IPS-15b (cell line): ENCODE data around the gene LRFN2.

Experiments
- H3K27me3 ChIP-seq: one replicate; pipeline ENCODE4 v1.6.1; 2013; ENCODE audit warnings: low read length; ENCODE audit not compliant: control insufficient read depth, insufficient read depth
- H3K36me3 ChIP-seq: one replicate; pipeline ENCODE4 v1.6.1; 2013; ENCODE audit warnings: low read length; ENCODE audit not compliant: control insufficient read depth, insufficient read depth
- H3K4me1 ChIP-seq: one replicate; pipeline ENCODE4 v1.6.1; 2013; ENCODE audit warnings: mild to moderate bottlenecking, low read length; ENCODE audit not compliant: control insufficient read depth, insufficient read depth
- H3K4me3 ChIP-seq: one replicate; pipeline ENCODE4 v1.5.1; 2013; ENCODE audit warnings: low read depth, low read length
- H3K9ac ChIP-seq: one replicate; pipeline ENCODE4 v1.6.1; 2013; ENCODE audit warnings: low read depth, mild to moderate bottlenecking, low read length
- H3K9me3 ChIP-seq: one replicate; pipeline ENCODE4 v1.6.1; 2013; ENCODE audit warnings: mild to moderate bottlenecking, low read length; ENCODE audit not compliant: control insufficient read depth, insufficient read depth

The LRFN2 gene

GRCh38 chr6:40485300-40485699 lies 101.9 kb downstream of the LRFN2 start:
- Histone ChIP-seq H3K9me3 (no peaks in the 10 kb centered on the region), H3K27me3 (no peaks in the 10 kb centered on the region), H3K4me1 (peaks cover 3% of the 10 kb centered on the region), H3K9ac (no peak overlapping the region), H3K4me3 (no peak overlapping the region), H3K36me3 (no peaks in the 10 kb centered on the region)

- Histone ChIP-seq H3K4me1 (peaks cover 3% of the 10 kb centered on the region), H3K9me3 (no peaks in the 10 kb centered on the region), H3K36me3 (no peaks in the 10 kb centered on the region), H3K9ac (no peak overlapping the region), H3K4me3 (no peak overlapping the region), H3K27me3 (no peaks in the 10 kb centered on the region)
Observed at GRCh38 chr6:40484066-40484465, 103.1 kb downstream of the LRFN2 start.

GRCh38 chr6:40482532-40482931 lies 104.6 kb downstream of the LRFN2 start:
- peaks cover 3% of the 10 kb centered on the region for H3K4me1 ChIP-seq
- H3K4me3 ChIP-seq: no peak overlapping the region
- no peak overlapping the region for H3K9ac ChIP-seq
- no peaks in the 10 kb centered on the region for H3K9me3 ChIP-seq
- H3K36me3 ChIP-seq: no peaks in the 10 kb centered on the region
- no peaks in the 10 kb centered on the region for H3K27me3 ChIP-seq

GRCh38 chr6:40480678-40481077 lies 106.5 kb downstream of the LRFN2 start:
- no peaks in the 10 kb centered on the region for H3K36me3 ChIP-seq

GRCh38 chr6:40479706-40480105 lies 107.5 kb downstream of the LRFN2 start:
- Histone ChIP-seq H3K27me3 (no peaks in the 10 kb centered on the region), H3K4me3 (no peak overlapping the region), H3K9me3 (no peaks in the 10 kb centered on the region)

More at GRCh38 chr6:40480678-40481077, 106.5 kb downstream of the LRFN2 start:
- Histone ChIP-seq H3K27me3 (no peaks in the 10 kb centered on the region), H3K9ac (no peak overlapping the region), H3K9me3 (no peaks in the 10 kb centered on the region), H3K4me1 (peaks cover 3% of the 10 kb centered on the region), H3K4me3 (no peak overlapping the region)

GRCh38 chr6:40477246-40478126 lies 109.7 kb downstream of the LRFN2 start:
- H3K9ac ChIP-seq: no peak overlapping the region
- no peaks in the 10 kb centered on the region for H3K27me3 ChIP-seq
- no peak overlapping the region for H3K4me3 ChIP-seq
- H3K4me1 ChIP-seq: no peaks in the 10 kb centered on the region
- no peaks in the 10 kb centered on the region for H3K9me3 ChIP-seq
- no peaks in the 10 kb centered on the region for H3K36me3 ChIP-seq

More at GRCh38 chr6:40479706-40480105, 107.5 kb downstream of the LRFN2 start:
- Histone ChIP-seq H3K4me1 (peaks cover 3% of the 10 kb centered on the region), H3K9ac (no peak overlapping the region), H3K36me3 (no peaks in the 10 kb centered on the region)

GRCh38 chr6:40476673-40477072 lies 110.5 kb downstream of the LRFN2 start:
- H3K27me3 ChIP-seq: no peaks in the 10 kb centered on the region
- H3K9ac ChIP-seq: no peak overlapping the region
- H3K36me3 ChIP-seq: no peaks in the 10 kb centered on the region
- H3K9me3 ChIP-seq: no peaks in the 10 kb centered on the region
- no peak overlapping the region for H3K4me3 ChIP-seq
- no peaks in the 10 kb centered on the region for H3K4me1 ChIP-seq

GRCh38 chr6:40474937-40475336 lies 112.2 kb downstream of the LRFN2 start:
- no peaks in the 10 kb centered on the region for H3K36me3 ChIP-seq
- no peaks in the 10 kb centered on the region for H3K9me3 ChIP-seq
- H3K27me3 ChIP-seq: no peaks in the 10 kb centered on the region
- H3K4me3 ChIP-seq: no peak overlapping the region
- no peak overlapping the region for H3K9ac ChIP-seq
- no peaks in the 10 kb centered on the region for H3K4me1 ChIP-seq

GRCh38 chr6:40473026-40473425 lies 114.1 kb downstream of the LRFN2 start:
- Histone ChIP-seq H3K36me3 (no peaks in the 10 kb centered on the region), H3K4me1 (no peaks in the 10 kb centered on the region), H3K4me3 (no peak overlapping the region), H3K9me3 (no peaks in the 10 kb centered on the region), H3K27me3 (no peaks in the 10 kb centered on the region), H3K9ac (no peak overlapping the region)

GRCh38 chr6:40472353-40472752 lies 114.8 kb downstream of the LRFN2 start:
- Histone ChIP-seq H3K36me3 (no peaks in the 10 kb centered on the region), H3K27me3 (no peaks in the 10 kb centered on the region), H3K9me3 (no peaks in the 10 kb centered on the region)

GRCh38 chr6:40471243-40471642 lies 115.9 kb downstream of the LRFN2 start:
- H3K4me3 ChIP-seq: no peak overlapping the region
- no peaks in the 10 kb centered on the region for H3K4me1 ChIP-seq
- H3K27me3 ChIP-seq: no peaks in the 10 kb centered on the region
- H3K36me3 ChIP-seq: no peaks in the 10 kb centered on the region
- H3K9ac ChIP-seq: no peak overlapping the region
- no peaks in the 10 kb centered on the region for H3K9me3 ChIP-seq

More at GRCh38 chr6:40472353-40472752, 114.8 kb downstream of the LRFN2 start:
- no peaks in the 10 kb centered on the region for H3K4me1 ChIP-seq
- no peak overlapping the region for H3K4me3 ChIP-seq
- no peak overlapping the region for H3K9ac ChIP-seq

GRCh38 chr6:40469323-40469722 lies 117.8 kb downstream of the LRFN2 start:
- H3K4me3 ChIP-seq: no peak overlapping the region
- no peaks in the 10 kb centered on the region for H3K4me1 ChIP-seq
- H3K9ac ChIP-seq: no peak overlapping the region
- H3K9me3 ChIP-seq: no peaks in the 10 kb centered on the region
- H3K36me3 ChIP-seq: no peaks in the 10 kb centered on the region
- H3K27me3 ChIP-seq: no peaks in the 10 kb centered on the region
